GM12872 (cell line): ENCODE results near the gene SAG.

ENCODE experiments used
- TF ChIP-seq, protein P1 (sequence below): IDR thresholded peaks from 3 replicates; pipeline ENCODE4 v1.5.1; 2011; ENCODE audit warnings: low read depth, mild to moderate bottlenecking, low read length, moderate library complexity; ENCODE audit not compliant: insufficient read depth

Gene SAG

GRCh38 chr2:233331536-233331935, 23.9 kb downstream of the SAG start:
- TF ChIP-seq, protein P1, sequence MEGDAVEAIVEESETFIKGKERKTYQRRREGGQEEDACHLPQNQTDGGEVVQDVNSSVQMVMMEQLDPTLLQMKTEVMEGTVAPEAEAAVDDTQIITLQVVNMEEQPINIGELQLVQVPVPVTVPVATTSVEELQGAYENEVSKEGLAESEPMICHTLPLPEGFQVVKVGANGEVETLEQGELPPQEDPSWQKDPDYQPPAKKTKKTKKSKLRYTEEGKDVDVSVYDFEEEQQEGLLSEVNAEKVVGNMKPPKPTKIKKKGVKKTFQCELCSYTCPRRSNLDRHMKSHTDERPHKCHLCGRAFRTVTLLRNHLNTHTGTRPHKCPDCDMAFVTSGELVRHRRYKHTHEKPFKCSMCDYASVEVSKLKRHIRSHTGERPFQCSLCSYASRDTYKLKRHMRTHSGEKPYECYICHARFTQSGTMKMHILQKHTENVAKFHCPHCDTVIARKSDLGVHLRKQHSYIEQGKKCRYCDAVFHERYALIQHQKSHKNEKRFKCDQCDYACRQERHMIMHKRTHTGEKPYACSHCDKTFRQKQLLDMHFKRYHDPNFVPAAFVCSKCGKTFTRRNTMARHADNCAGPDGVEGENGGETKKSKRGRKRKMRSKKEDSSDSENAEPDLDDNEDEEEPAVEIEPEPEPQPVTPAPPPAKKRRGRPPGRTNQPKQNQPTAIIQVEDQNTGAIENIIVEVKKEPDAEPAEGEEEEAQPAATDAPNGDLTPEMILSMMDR: no peak

GRCh38 chr2:233332125-233332524, 24.5 kb downstream of the SAG start:
- TF ChIP-seq, protein P1: no peak

- TF ChIP-seq, protein P1: no peak
Measured at GRCh38 chr2:233334915-233335314, 27.3 kb downstream of the SAG start.

- TF ChIP-seq, protein P1: no peak
Measured at GRCh38 chr2:233336541-233336940, 28.9 kb downstream of the SAG start.

DNA sequence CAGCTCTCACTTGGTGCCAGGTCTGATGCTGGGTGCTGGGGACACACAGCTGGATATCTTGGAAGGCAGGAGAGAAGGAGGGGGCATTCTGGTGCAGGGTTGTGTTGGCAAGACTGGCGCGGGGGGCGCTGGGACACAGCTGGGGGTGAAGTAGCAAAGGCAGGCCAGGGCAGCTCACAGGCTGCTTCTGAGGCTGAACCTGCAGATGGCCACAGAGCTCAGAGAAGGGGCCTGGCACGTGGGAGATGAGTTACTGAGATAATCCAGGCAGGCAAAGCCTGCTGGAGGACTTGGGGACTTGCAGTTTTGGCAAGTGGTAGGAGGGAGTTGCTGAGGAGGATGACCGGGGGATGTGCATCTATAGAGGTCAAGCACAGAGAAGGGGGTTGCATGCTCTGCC, 30.4 kb downstream of the SAG start:
- TF ChIP-seq, protein P1: no peak

DNA sequence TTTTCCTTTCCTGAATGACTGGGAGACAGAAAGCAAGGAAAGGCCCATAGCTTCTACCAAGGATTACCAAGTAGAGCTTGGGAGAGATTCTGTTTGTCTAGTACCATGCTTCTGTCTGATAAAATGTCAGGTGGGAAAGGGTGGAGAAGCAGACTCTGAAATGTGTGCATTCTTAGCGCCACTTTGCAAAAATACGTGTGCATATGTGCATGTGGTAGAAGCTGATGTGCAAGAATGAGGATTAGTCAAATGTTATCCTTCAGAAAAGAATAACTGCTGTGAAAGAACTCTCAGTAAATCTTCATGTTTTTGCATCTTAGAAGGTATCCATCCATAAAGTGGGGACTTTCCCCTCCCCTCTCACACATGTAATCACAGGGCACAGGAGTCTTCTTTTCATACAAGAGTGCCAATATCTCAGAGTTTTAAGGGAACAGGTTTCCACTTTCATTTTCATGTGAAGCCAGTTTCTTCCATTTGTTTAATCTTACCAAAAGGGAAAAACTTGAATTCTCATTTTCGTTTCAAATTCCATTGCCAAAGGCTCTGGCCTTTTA, 31.3 kb downstream of the SAG start:
- TF ChIP-seq, protein P1: no peak

GRCh38 chr2:233339427-233339826, 31.8 kb downstream of the SAG start:
- TF ChIP-seq, protein P1: no peak

GRCh38 chr2:233341296-233341695, 33.7 kb downstream of the SAG start:
- TF ChIP-seq, protein P1: no peak
